HFFc6 (cell line): Measurements from ENCODE around the gene ZNF827. TPM values are rescaled to one million over a fixed set of nuclear protein-coding genes. Genes with fewer than 3 reads are reported as not detected.

Experiments used
- DNase-seq: peaks from one replicate; pipeline ENCODE4 v3.0.0-alpha.2; 2018
- H3K27ac Mint-ChIP-seq: 2 replicates; pipeline ENCODE4 v1.8.0; 2020; ENCODE audit warnings: mild to moderate bottlenecking, mixed read lengths
- H3K27me3 Mint-ChIP-seq: 2 replicates; pipeline ENCODE4 v1.8.0; 2021; ENCODE audit warnings: mild to moderate bottlenecking, moderate library complexity, mixed read lengths; ENCODE audit not compliant: insufficient read depth
- H3K36me3 Mint-ChIP-seq: 2 replicates; pipeline ENCODE4 v1.8.0; 2021; ENCODE audit warnings: low read depth, mixed read lengths
- H3K4me1 Mint-ChIP-seq: 2 replicates; pipeline ENCODE4 v1.8.0; 2020; ENCODE audit warnings: low read depth, mixed read lengths
- H3K4me3 Mint-ChIP-seq: 2 replicates; pipeline ENCODE4 v1.8.0; 2020; ENCODE audit warnings: mild to moderate bottlenecking, moderate library complexity, mixed read lengths
- H3K9me3 Mint-ChIP-seq: 2 replicates; pipeline ENCODE4 v1.8.0; 2020; ENCODE audit warnings: mild to moderate bottlenecking, mixed read lengths
- total RNA-seq, 6 experiments: library from RNA; stranded (reverse); fragmentation: NEBNext Ultra II Directional; extraction: Animal tissue kit (Norgen Biotek cat#: 25700); gene quantifications; 2 replicates in 1 of 6; 3 replicates in 5 of 6; pipeline ENCODE4 v1.2.3, GENCODE V29; 2021
- TF ChIP-seq, protein P1 (sequence below): fragments of 200-600 bp; sonication (generic); IDR thresholded peaks from 2 replicates; pipeline ENCODE4 v1.5.0; 2021; ENCODE audit warnings: antibody characterized with exemption, mild to moderate bottlenecking

Gene ZNF827
- total RNA-seq, 6 experiments from 2014 or later: 15.8 to 22.4 (median 17.6) TPM

DNA sequence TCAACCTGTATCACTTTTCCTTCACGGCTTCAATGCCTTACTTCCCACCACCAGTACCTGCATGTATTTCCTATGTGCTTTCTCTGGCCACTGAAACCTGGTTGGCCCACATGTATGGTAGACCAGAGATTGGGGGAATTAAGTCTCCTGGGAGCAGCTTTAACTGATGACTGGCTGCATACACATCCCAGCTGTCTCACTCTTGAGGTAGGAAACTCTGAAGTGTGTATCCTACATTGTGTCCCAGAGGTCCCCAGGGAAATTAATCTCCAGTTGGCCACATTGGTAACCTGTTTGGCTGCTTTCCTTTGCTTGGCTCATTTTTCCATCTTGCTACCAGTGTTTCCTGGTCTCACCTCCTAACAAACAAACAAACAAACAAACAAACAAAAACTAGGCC is 124.4 kb downstream of the ZNF827 start:
- Mint-ChIP-seq H3K27me3 (no peaks in the 10 kb centered on the region), H3K27ac (no peak overlapping the region)
- no peak for DNase-seq

DNA sequence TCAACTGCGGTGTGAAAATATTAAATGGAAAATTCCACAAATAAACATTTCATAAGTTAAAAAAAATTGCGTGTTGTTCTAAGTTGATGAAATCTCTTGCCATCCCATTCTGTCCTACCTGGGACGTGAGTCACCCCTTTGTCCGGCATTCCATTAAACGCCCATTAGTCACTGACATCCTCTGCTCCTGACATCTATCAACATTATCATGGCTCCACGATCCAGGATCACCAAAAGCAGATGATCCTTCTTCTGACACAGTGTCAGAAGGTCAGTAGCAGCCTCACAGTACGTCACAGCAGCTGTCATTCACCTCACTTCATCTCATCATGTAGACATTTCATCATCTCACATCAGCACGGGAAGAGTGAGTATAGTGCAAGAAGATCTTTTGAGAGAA is 125.7 kb downstream of the ZNF827 start:
- H3K27ac Mint-ChIP-seq: peak overlapping the region; percentile 16; the same call in 1 of the 2 replicates
- peaks cover 64% of the 10 kb centered on the region for H3K4me1 Mint-ChIP-seq
- H3K36me3 Mint-ChIP-seq: peaks cover 64% of the 10 kb centered on the region
- TF ChIP-seq, protein P1, sequence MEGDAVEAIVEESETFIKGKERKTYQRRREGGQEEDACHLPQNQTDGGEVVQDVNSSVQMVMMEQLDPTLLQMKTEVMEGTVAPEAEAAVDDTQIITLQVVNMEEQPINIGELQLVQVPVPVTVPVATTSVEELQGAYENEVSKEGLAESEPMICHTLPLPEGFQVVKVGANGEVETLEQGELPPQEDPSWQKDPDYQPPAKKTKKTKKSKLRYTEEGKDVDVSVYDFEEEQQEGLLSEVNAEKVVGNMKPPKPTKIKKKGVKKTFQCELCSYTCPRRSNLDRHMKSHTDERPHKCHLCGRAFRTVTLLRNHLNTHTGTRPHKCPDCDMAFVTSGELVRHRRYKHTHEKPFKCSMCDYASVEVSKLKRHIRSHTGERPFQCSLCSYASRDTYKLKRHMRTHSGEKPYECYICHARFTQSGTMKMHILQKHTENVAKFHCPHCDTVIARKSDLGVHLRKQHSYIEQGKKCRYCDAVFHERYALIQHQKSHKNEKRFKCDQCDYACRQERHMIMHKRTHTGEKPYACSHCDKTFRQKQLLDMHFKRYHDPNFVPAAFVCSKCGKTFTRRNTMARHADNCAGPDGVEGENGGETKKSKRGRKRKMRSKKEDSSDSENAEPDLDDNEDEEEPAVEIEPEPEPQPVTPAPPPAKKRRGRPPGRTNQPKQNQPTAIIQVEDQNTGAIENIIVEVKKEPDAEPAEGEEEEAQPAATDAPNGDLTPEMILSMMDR: no peak
- no peaks in the 10 kb centered on the region for H3K27me3 Mint-ChIP-seq
- H3K4me3 Mint-ChIP-seq: no peak overlapping the region
- no peak for DNase-seq
- H3K9me3 Mint-ChIP-seq: peaks cover 19% of the 10 kb centered on the region

More for the DNA sequence above, 124.4 kb downstream of the ZNF827 start:
- TF ChIP-seq, protein P1: no peak
- Mint-ChIP-seq H3K4me3 (no peak overlapping the region), H3K9me3 (peaks cover 16% of the 10 kb centered on the region), H3K36me3 (peaks cover 70% of the 10 kb centered on the region), H3K4me1 (peaks cover 51% of the 10 kb centered on the region)

DNA sequence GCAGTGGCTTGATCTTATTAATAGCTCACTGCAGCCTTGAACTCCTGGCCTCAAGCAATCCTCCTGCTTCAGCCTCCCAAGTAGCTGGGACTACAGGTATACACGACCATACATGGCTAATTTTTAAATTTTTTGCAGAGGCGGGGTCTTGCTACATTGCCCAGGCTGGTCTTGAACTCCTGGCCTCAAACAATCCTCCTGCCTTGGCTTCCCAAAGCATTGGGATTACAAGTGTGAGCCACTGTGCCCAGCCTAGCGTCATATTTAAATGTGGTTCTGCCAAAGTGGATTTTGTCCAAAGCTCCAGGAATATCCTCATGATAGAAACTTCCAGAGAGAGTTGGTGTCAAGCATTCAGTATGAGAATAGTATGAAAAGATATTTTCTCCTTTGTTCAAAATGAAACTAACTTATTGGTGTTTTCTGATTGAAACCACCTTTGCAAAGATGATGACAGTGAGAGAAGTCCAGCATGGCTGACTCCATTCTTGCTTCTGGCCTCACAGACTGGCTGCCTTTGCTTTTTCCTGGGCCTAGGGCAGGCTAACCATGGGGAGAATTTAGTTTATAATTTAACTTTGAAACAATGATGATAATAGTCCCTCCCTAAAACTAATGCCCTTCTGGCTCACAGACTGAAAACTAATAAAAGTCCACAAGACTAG is 129.6 kb downstream of the ZNF827 start:
- no peak for DNase-seq
- Mint-ChIP-seq H3K9me3 (peaks cover 19% of the 10 kb centered on the region), H3K27me3 (no peaks in the 10 kb centered on the region), H3K4me1 (peaks cover 73% of the 10 kb centered on the region), H3K27ac (peak overlapping the region; percentile 94), H3K4me3 (no peak overlapping the region; the same call in 1 of the 2 replicates), H3K36me3 (peaks cover 49% of the 10 kb centered on the region)
- TF ChIP-seq, protein P1: no peak

DNA sequence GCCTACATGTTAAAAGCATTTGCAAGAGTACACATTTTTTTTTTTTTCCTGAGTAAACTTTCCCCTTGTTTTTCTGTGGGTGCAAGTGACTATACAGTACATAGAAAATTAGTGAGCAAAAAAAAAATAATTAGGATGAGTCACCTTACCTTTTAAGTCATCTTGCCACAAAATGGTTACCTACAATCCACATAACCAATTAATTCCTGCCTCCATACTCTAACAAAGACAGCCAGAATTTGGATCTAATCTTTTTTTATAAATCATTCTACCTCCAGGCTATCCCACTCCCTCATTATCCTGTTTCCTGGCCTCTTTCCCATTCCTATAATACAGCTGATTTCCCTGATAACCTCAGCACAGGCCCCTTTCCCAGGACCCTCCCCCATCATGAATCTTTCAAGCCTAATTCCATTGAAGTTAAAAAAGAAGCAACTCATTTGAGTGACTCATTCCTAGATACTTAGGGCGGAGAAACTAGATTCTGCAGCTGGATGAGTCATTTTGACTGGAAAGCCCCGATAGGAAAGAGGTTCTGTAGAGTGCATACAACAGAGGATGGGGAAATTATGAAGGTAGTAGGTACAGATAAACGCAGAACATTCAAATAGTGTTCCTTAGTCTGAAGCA is 130.5 kb downstream of the ZNF827 start:
- H3K4me3 Mint-ChIP-seq: peak overlapping the region; percentile 75
- no peaks in the 10 kb centered on the region for H3K27me3 Mint-ChIP-seq
- peaks cover 80% of the 10 kb centered on the region for H3K4me1 Mint-ChIP-seq

DNA sequence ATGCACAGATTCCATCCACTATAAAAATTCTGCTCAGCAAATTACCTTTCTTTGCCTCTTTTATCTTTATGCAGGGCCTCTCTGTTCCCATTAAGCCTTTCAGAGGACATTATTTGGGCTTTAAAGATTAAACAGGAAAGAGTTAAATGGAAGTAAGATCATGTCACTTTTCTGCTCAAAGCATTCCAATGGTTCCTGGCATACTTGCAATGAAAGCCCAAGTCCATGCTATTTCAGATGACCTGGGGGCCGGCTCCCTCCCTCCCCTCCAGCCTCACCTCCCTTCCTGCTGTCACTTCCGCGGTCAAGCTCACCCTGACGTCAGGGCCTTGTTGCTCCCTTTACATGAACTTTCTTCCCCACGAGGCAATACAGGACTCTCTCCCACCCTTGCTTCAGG is 133.1 kb downstream of the ZNF827 start:
- Mint-ChIP-seq H3K27ac (peak overlapping the region; percentile 56), H3K9me3 (peaks cover 15% of the 10 kb centered on the region), H3K36me3 (peaks cover 25% of the 10 kb centered on the region), H3K27me3 (no peaks in the 10 kb centered on the region; the same call in 1 of the 2 replicates), H3K4me3 (peak overlapping the region; percentile 15; the same call in 1 of the 2 replicates), H3K4me1 (peaks cover 79% of the 10 kb centered on the region)
- TF ChIP-seq, protein P1: no peak
- no peak for DNase-seq

More for the DNA sequence above, 130.5 kb downstream of the ZNF827 start:
- Mint-ChIP-seq H3K36me3 (peaks cover 42% of the 10 kb centered on the region), H3K27ac (peak overlapping the region; percentile 94), H3K9me3 (peaks cover 19% of the 10 kb centered on the region)
- TF ChIP-seq, protein P1: no peak
- peak; percentile 95 for DNase-seq
